B cell (primary cell): ENCODE measurements around the gene FARP1. TPM values are rescaled to one million over a fixed set of nuclear protein-coding genes. Genes with fewer than 3 reads are reported as not detected.

Experiments
- ATAC-seq: fragments of 200-7000 bp; cut with Tn5 transposase; one replicate; pipeline ENCODE4 v1.10.0; 2021; ENCODE audit warnings: low read depth, mild to moderate bottlenecking, moderate number of reproducible peaks, moderate library complexity
- CTCF ChIA-PET: fragments of 350-600 bp; sonication (Branson Sonifier 250); formaldehyde crosslinking; loops from one replicate; lab custom pipeline; 2021; ENCODE audit warnings: antibody characterized with exemption, inconsistent platforms; lab: Charles Lee
- POLR2A ChIA-PET: fragments of 350-600 bp; sonication (Branson Sonifier 250); formaldehyde crosslinking; loops from one replicate; lab custom pipeline; 2021; ENCODE audit warnings: antibody characterized with exemption; lab: Charles Lee
- DNase-seq: peaks from one replicate; pipeline ENCODE4 v3.0.0; 2013
- H2AFZ ChIP-seq: 2 replicates; pipeline ENCODE4 v1.6.1; 2012; ENCODE audit warnings: mild to moderate bottlenecking, low read depth, low read length; ENCODE audit not compliant: insufficient read depth, poor library complexity, severe bottlenecking
- H3K27ac ChIP-seq, 2 donors: 1 replicate in 1 of 2; 2 replicates in 1 of 2; pipeline ENCODE4 v1.5.1; 2012 to 2013; ENCODE audit warnings: low read length in 2 of 2, mild to moderate bottlenecking in 2 of 2, moderate library complexity in 1 of 2
- H3K27me3 ChIP-seq, 4 experiments: fragments of 200-600 bp in 1 of 4; sonication (generic) in 1 of 4; replicated peaks in 1 of 4; 1 replicate in 2 of 4; 2 replicates in 2 of 4; pipeline versions ENCODE4 v1.6.1 to v1.7.0; 2013 to 2016; ENCODE audit warnings: low read length in 3 of 4, mild to moderate bottlenecking in 2 of 4, mixed read lengths in 1 of 4, moderate library complexity in 1 of 4; ENCODE audit not compliant: insufficient read depth in 4 of 4, control insufficient read depth in 3 of 4; ENCODE audit errors: control extremely low read depth in 1 of 4
- H3K36me3 ChIP-seq, 2 experiments: replicated peaks in 1 of 2; 1 replicate in 1 of 2; 2 replicates in 1 of 2; pipeline versions ENCODE4 v1.6.1 to v1.7.1; 2013; ENCODE audit warnings: low read length in 1 of 2; ENCODE audit not compliant: insufficient read depth in 2 of 2, control insufficient read depth in 1 of 2; ENCODE audit errors: control extremely low read depth in 1 of 2, extremely low read depth in 1 of 2
- H3K4me1 ChIP-seq, 2 donors: fragments of 200-600 bp in 1 of 2; sonication (generic) in 1 of 2; 1 replicate in 1 of 2; 2 replicates in 1 of 2; pipeline versions ENCODE4 v1.5.1 to v1.6.1; 2013 to 2017; ENCODE audit warnings: low read length in 2 of 2; ENCODE audit not compliant: control insufficient read depth in 2 of 2, insufficient read depth in 2 of 2
- H3K4me2 ChIP-seq: replicated peaks from 2 replicates; pipeline ENCODE3; 2012; ENCODE audit warnings: mild to moderate bottlenecking, low read depth, low read length; ENCODE audit not compliant: poor library complexity, severe bottlenecking
- H3K4me3 ChIP-seq, 5 experiments: fragments of 200-600 bp in 1 of 5; sonication (generic) in 1 of 5; 1 replicate in 3 of 5; 2 replicates in 2 of 5; pipeline versions ENCODE4 v1.5.1 to v1.7.0; 2011 to 2016; ENCODE audit warnings: low read length in 4 of 5, mild to moderate bottlenecking in 4 of 5, low read depth in 2 of 5, control low read depth in 1 of 5, moderate library complexity in 1 of 5; ENCODE audit not compliant: insufficient read depth in 1 of 5; ENCODE audit errors: control extremely low read depth in 1 of 5, extremely low read depth in 1 of 5
- H3K79me2 ChIP-seq: fragments of 200-600 bp; sonication (generic); one replicate; pipeline ENCODE4 v1.6.0; 2016; ENCODE audit warnings: low read length; ENCODE audit not compliant: control insufficient read depth, insufficient read depth
- H3K9ac ChIP-seq: fragments of 200-600 bp; sonication (generic); 2 replicates; pipeline ENCODE4 v1.6.1; 2017; ENCODE audit warnings: mild to moderate bottlenecking, low read length, moderate library complexity
- H3K9me3 ChIP-seq, 3 donors: one replicate each; pipeline versions ENCODE4 v1.6.1 to v1.7.1; 2013; ENCODE audit warnings: low read length in 2 of 3; ENCODE audit not compliant: control insufficient read depth in 2 of 3, insufficient read depth in 1 of 3; ENCODE audit errors: control extremely low read depth in 1 of 3
- H4K20me1 ChIP-seq: 2 replicates; pipeline ENCODE4 v1.6.0; 2012; ENCODE audit warnings: mild to moderate bottlenecking, low read length; ENCODE audit not compliant: insufficient read depth, control insufficient read depth, poor library complexity, severe bottlenecking
- H3K27ac Mint-ChIP-seq: one replicate; pipeline ENCODE4 v1.8.0; 2021; ENCODE audit warnings: mixed read lengths
- H3K27me3 Mint-ChIP-seq: one replicate; pipeline ENCODE4 v1.8.0; 2021; ENCODE audit warnings: mixed read lengths
- H3K4me1 Mint-ChIP-seq: one replicate; pipeline ENCODE4 v1.8.0; 2021; ENCODE audit warnings: mixed read lengths
- H3K4me3 Mint-ChIP-seq: one replicate; pipeline ENCODE4 v1.8.0; 2021; ENCODE audit warnings: mixed read lengths
- H3K9me3 Mint-ChIP-seq: one replicate; pipeline ENCODE4 v1.8.0; 2022; ENCODE audit warnings: mixed read lengths; ENCODE audit not compliant: insufficient read depth
- CTCF ChIP-seq: fragments of 200-600 bp; IDR thresholded peaks from one replicate; pipeline ENCODE4 v1.8.0; 2022; ENCODE audit warnings: antibody characterized with exemption, mild to moderate bottlenecking
- EZH2 ChIP-seq: IDR thresholded peaks from 2 replicates; pipeline ENCODE4 v1.6.1; 2012; ENCODE audit warnings: borderline replicate concordance, low read depth, mild to moderate bottlenecking, moderate library complexity, low read length; ENCODE audit not compliant: insufficient read depth, poor library complexity, severe bottlenecking
- WGBS: methylation state at CpG from one replicate; pipeline ENCODE4 v1.1.5; 2013; ENCODE audit warnings: missing lambda C conversion rate; ENCODE audit not compliant: insufficient coverage; 5-methylcytosine and 5-hydroxymethylcytosine counted together
- intact Hi-C: fragments of 100-400 bp; cut with micrococcal nuclease; formaldehyde crosslinking; loops from one replicate; pipeline ENCODE4 v1.10.0; 2022
- polyA plus RNA-seq: library from polyadenylated mRNA; depleted of rRNA; stranded (reverse); fragments of >200 nt; gene quantifications from 2 replicates; pipeline ENCODE4 v1.2.3, GENCODE V29; 2012
- total RNA-seq, 2 donors: library from RNA; stranded (reverse); fragments of 120-200 nt in 1 of 2; gene quantifications; 1 replicate in 1 of 2; 2 replicates in 1 of 2; pipeline versions ENCODE4 v1.2.3 to v1.2.4, GENCODE V29; 2013 to 2022

FARP1 gene
- total and polyA plus RNA-seq, 2 donors (not counting 1 experiment from before 2014, with no cell fraction given): 0.15 to 1.5 TPM

GRCh38 chr13:98198683-98199082 lies 55.8 kb downstream of the FARP1 start:
- Mint-ChIP-seq H3K27me3 (peaks cover 4% of the 10 kb centered on the region), H3K4me1 (no peaks in the 10 kb centered on the region), H3K27ac (no peak overlapping the region), H3K9me3 (no peaks in the 10 kb centered on the region), H3K4me3 (no peak overlapping the region)
- ChIA-PET POLR2A (no interaction called here), CTCF (no interaction called here)
- H3K4me3 ChIP-seq: no peak overlapping the region
- no peak overlapping the region for H2AFZ ChIP-seq
- no peaks in the 10 kb centered on the region for H3K27me3 ChIP-seq
- intact Hi-C loops: no loop called here
- no peaks in the 10 kb centered on the region for H3K9me3 ChIP-seq
- H3K4me2 ChIP-seq: no peak overlapping the region
- no peaks in the 10 kb centered on the region for H3K36me3 ChIP-seq
- DNase-seq (no peak), ATAC-seq (no peak)
- no peak overlapping the region for H3K27ac ChIP-seq
- H3K79me2 ChIP-seq: no peaks in the 10 kb centered on the region
- no peak for TF ChIP-seq EZH2
- no peak for TF ChIP-seq CTCF
- H4K20me1 ChIP-seq: no peaks in the 10 kb centered on the region
- H3K4me1 ChIP-seq: no peaks in the 10 kb centered on the region
- WGBS: 67% methylated on average over 1 of the region's 4 CpGs
- H3K9ac ChIP-seq: no peak overlapping the region

GRCh38 chr13:98199480-98199879 lies 56.6 kb downstream of the FARP1 start:
- H4K20me1 ChIP-seq: no peaks in the 10 kb centered on the region
- ChIA-PET POLR2A (no interaction called here), CTCF (no interaction called here)
- no peaks in the 10 kb centered on the region for H3K27me3 ChIP-seq
- no peak overlapping the region for H3K9ac ChIP-seq
- no peak overlapping the region for H3K27ac ChIP-seq
- no peaks in the 10 kb centered on the region for H3K9me3 ChIP-seq
- Mint-ChIP-seq H3K27ac (no peak overlapping the region), H3K9me3 (no peaks in the 10 kb centered on the region), H3K27me3 (peaks cover 4% of the 10 kb centered on the region), H3K4me1 (no peaks in the 10 kb centered on the region), H3K4me3 (no peak overlapping the region)
- no peak overlapping the region for H2AFZ ChIP-seq
- intact Hi-C loops: no loop called here
- no peaks in the 10 kb centered on the region for H3K36me3 ChIP-seq
- no peak overlapping the region for H3K4me2 ChIP-seq
- no peaks in the 10 kb centered on the region for H3K4me1 ChIP-seq
- no peak for DNase-seq
- no peak for TF ChIP-seq EZH2
- no peaks in the 10 kb centered on the region for H3K79me2 ChIP-seq
- H3K4me3 ChIP-seq: no peak overlapping the region
- ATAC-seq: no peak
- 66% methylated on average over 3 of the region's 4 CpGs for WGBS
